Osteoblast (primary cell): ENCODE results near the gene SNX21. TPM values are rescaled to one million over a fixed set of nuclear protein-coding genes. Genes with fewer than 3 reads are reported as not detected.

Experiments
- DNase-seq: peaks from one replicate; pipeline ENCODE4 v3.0.0; 2011; ENCODE audit warnings: low spot score, mixed read lengths; ENCODE audit not compliant: insufficient read length; ENCODE audit errors: missing footprints
- H2AFZ ChIP-seq: 2 replicates; pipeline ENCODE4 v1.6.0; 2011; ENCODE audit warnings: mild to moderate bottlenecking, low read length
- H3K27ac ChIP-seq: 2 replicates; pipeline ENCODE4 v1.5.1; 2011; ENCODE audit warnings: mild to moderate bottlenecking, low read depth, low read length, moderate library complexity
- H3K27me3 ChIP-seq: 2 replicates; pipeline ENCODE4 v1.6.0; 2012; ENCODE audit warnings: mild to moderate bottlenecking, control low read depth, inconsistent platforms, low read length, moderate library complexity; ENCODE audit not compliant: insufficient read depth
- H3K36me3 ChIP-seq: 2 replicates; pipeline ENCODE4 v1.5.1; 2011; ENCODE audit warnings: mild to moderate bottlenecking, low read length, control low read depth, moderate library complexity; ENCODE audit not compliant: insufficient read depth
- H3K4me1 ChIP-seq: 2 replicates; pipeline ENCODE4 v1.5.1; 2011; ENCODE audit warnings: mild to moderate bottlenecking, low read length, control low read depth, moderate library complexity; ENCODE audit not compliant: insufficient read depth
- H3K4me2 ChIP-seq: 2 replicates; pipeline ENCODE4 v1.6.0; 2011; ENCODE audit warnings: mild to moderate bottlenecking, low read length; ENCODE audit not compliant: insufficient read depth
- H3K4me3 ChIP-seq: fragments of 200-600 bp; sonication (generic); 3 replicates; pipeline ENCODE4 v1.5.1; 2012; ENCODE audit warnings: mild to moderate bottlenecking, low read length, inconsistent platforms; ENCODE audit not compliant: insufficient read depth
- H3K79me2 ChIP-seq: 2 replicates; pipeline ENCODE4 v1.6.0; 2012; ENCODE audit warnings: mild to moderate bottlenecking, low read length, control low read depth, inconsistent platforms; ENCODE audit not compliant: insufficient read depth
- H3K9me3 ChIP-seq: 2 replicates; pipeline ENCODE4 v1.5.1; 2011; ENCODE audit warnings: low read depth, low read length, control low read depth
- H4K20me1 ChIP-seq: 2 replicates; pipeline ENCODE4 v1.6.0; 2012; ENCODE audit warnings: mild to moderate bottlenecking, low read length, control low read depth; ENCODE audit not compliant: insufficient read depth
- CTCF ChIP-seq: IDR thresholded peaks from 2 replicates; pipeline ENCODE4 v1.5.1; 2011; ENCODE audit warnings: mild to moderate bottlenecking, low read depth, low read length, moderate library complexity; ENCODE audit errors: extremely low read depth
- total RNA-seq: library from RNA; depleted of rRNA; stranded (reverse); fragments of >200 nt; gene quantifications from 2 replicates; pipeline ENCODE4 v1.2.3, GENCODE V29; 2012

The SNX21 gene
- total RNA-seq, 1 donor: 101 TPM

GRCh38 chr20:45851501-45851900 is 17.9 kb downstream of the SNX21 start:
- Histone ChIP-seq H3K27ac (no peak overlapping the region), H3K4me2 (no peak overlapping the region), H2AFZ (no peak overlapping the region), H3K36me3 (peaks cover 17% of the 10 kb centered on the region), H3K79me2 (peaks cover 25% of the 10 kb centered on the region), H3K27me3 (no peaks in the 10 kb centered on the region), H3K9me3 (no peaks in the 10 kb centered on the region), H4K20me1 (peaks cover 11% of the 10 kb centered on the region), H3K4me1 (peaks cover 8% of the 10 kb centered on the region), H3K4me3 (no peak overlapping the region)
- no peak for TF ChIP-seq CTCF
- no peak for DNase-seq

GRCh38 chr20:45852326-45852725 is 18.7 kb downstream of the SNX21 start:
- Histone ChIP-seq H3K79me2 (peaks cover 31% of the 10 kb centered on the region), H4K20me1 (peaks cover 11% of the 10 kb centered on the region), H3K36me3 (peaks cover 16% of the 10 kb centered on the region), H3K27ac (no peak overlapping the region), H2AFZ (no peak overlapping the region), H3K4me1 (peaks cover 10% of the 10 kb centered on the region), H3K27me3 (no peaks in the 10 kb centered on the region), H3K9me3 (no peaks in the 10 kb centered on the region), H3K4me2 (no peak overlapping the region), H3K4me3 (no peak overlapping the region)
- DNase-seq: no peak
- no peak for TF ChIP-seq CTCF

- Histone ChIP-seq H3K27me3 (no peaks in the 10 kb centered on the region), H3K9me3 (no peaks in the 10 kb centered on the region), H4K20me1 (peaks cover 11% of the 10 kb centered on the region), H3K4me1 (peaks cover 19% of the 10 kb centered on the region), H2AFZ (no peak overlapping the region), H3K79me2 (peaks cover 37% of the 10 kb centered on the region), H3K4me3 (no peak overlapping the region), H3K36me3 (peaks cover 12% of the 10 kb centered on the region), H3K27ac (no peak overlapping the region), H3K4me2 (no peak overlapping the region)
- no peak for DNase-seq
- TF ChIP-seq CTCF: no peak
Measured at GRCh38 chr20:45853484-45853883, 19.9 kb downstream of the SNX21 start.

- peaks cover 7% of the 10 kb centered on the region for H4K20me1 ChIP-seq
- H2AFZ ChIP-seq: peak within 1 kb of the TSS; percentile 95
- H3K9me3 ChIP-seq: no peaks in the 10 kb centered on the region
- TF ChIP-seq CTCF: no peak
- DNase-seq: peak; percentile 100
- peaks cover 35% of the 10 kb centered on the region for H3K79me2 ChIP-seq
- H3K4me2 ChIP-seq: peak within 1 kb of the TSS; percentile 99
- H3K27me3 ChIP-seq: no peaks in the 10 kb centered on the region
- H3K27ac ChIP-seq: peak within 1 kb of the TSS; percentile 63
- peaks cover 27% of the 10 kb centered on the region for H3K4me1 ChIP-seq
- H3K36me3 ChIP-seq: peaks cover 8% of the 10 kb centered on the region
- peak within 1 kb of the TSS; percentile 86 for H3K4me3 ChIP-seq
Measured at GRCh38 chr20:45857114-45857881, 23.7 kb downstream of the SNX21 start, which contains the start of the genes ACOT8 and ZSWIM3. TSS of gene ACOT8 (minus strand) at chr20:45857392. CDS start at chr20:45857315, 77 bp downstream. TSS of gene ZSWIM3 (plus strand) at chr20:45857614. CDS start at chr20:45857826, 212 bp downstream.
